HEK293 (cell line): ENCODE measurements around the gene CA9.

Source experiments
- CTCF ChIA-PET: fragments of 350-600 bp; formaldehyde crosslinking; extraction: SDS; loops from one replicate; lab custom pipeline; 2021; ENCODE audit warnings: antibody characterized with exemption; lab: Yijun Ruan, JAX
- POLR2A ChIA-PET: fragments of 300-600 bp; formaldehyde crosslinking; extraction: SDS; loops from one replicate; lab custom pipeline; 2020; ENCODE audit warnings: antibody characterized with exemption, inconsistent platforms; lab: Yijun Ruan, JAX
- H3K27ac ChIP-seq: fragments of 200-500 bp; sonication (Bioruptor generic); 2 replicates; pipeline ENCODE4 v1.5.1; 2014; ENCODE audit warnings: low read depth, low read length, control low read depth, inconsistent platforms; ENCODE audit errors: extremely low read depth
- H3K36me3 ChIP-seq, 2 experiments: fragments of 200-500 bp in 1 of 2; sonication (Bioruptor generic) in 1 of 2; 1 replicate in 1 of 2; 2 replicates in 1 of 2; pipeline ENCODE4 v1.5.1; 2014 to 2017; ENCODE audit warnings: inconsistent platforms in 2 of 2, low read length in 2 of 2; ENCODE audit not compliant: control insufficient read depth in 2 of 2, insufficient read depth in 1 of 2
- H3K4me1 ChIP-seq: fragments of 200-500 bp; sonication (Bioruptor generic); 2 replicates; pipeline ENCODE4 v1.5.1; 2014; ENCODE audit warnings: mild to moderate bottlenecking, low read length, inconsistent platforms; ENCODE audit not compliant: control insufficient read depth, insufficient read depth
- H3K4me3 ChIP-seq: 2 replicates; pipeline ENCODE4 v1.5.1; 2011; ENCODE audit warnings: low read depth, mild to moderate bottlenecking, control low read depth, low read length, moderate library complexity
- H3K9me3 ChIP-seq: fragments of 200-500 bp; sonication (Bioruptor generic); 2 replicates; pipeline ENCODE4 v1.5.1; 2014; ENCODE audit warnings: low read depth, low read length, inconsistent platforms; ENCODE audit not compliant: control insufficient read depth, insufficient read depth
- GLIS1 ChIP-seq: fragments of 450-650 bp; formaldehyde crosslinking; IDR thresholded peaks from 2 replicates; pipeline ENCODE4 v1.5.1; 2016; ENCODE audit warnings: missing biosample characterization, missing genetic modification characterization
- KLF1 ChIP-seq: fragments of 450-650 bp; formaldehyde crosslinking; IDR thresholded peaks from 2 replicates; pipeline ENCODE4 v1.5.1; 2016; ENCODE audit warnings: missing biosample characterization, missing genetic modification characterization
- KLF7 ChIP-seq: fragments of 450-650 bp; formaldehyde crosslinking; IDR thresholded peaks from 2 replicates; pipeline ENCODE4 v1.5.1; 2016; ENCODE audit warnings: missing biosample characterization, missing genetic modification characterization, borderline replicate concordance
- SCRT1 ChIP-seq: fragments of 450-650 bp; formaldehyde crosslinking; IDR thresholded peaks from 2 replicates; pipeline ENCODE4 v1.5.1; 2016; ENCODE audit warnings: missing biosample characterization, missing genetic modification characterization, borderline replicate concordance
- SCRT2 ChIP-seq: fragments of 450-650 bp; formaldehyde crosslinking; IDR thresholded peaks from 2 replicates; pipeline ENCODE4 v1.5.1; 2016; ENCODE audit warnings: missing biosample characterization, missing genetic modification characterization
- TSHZ1 ChIP-seq: fragments of 450-650 bp; formaldehyde crosslinking; IDR thresholded peaks from 2 replicates; pipeline ENCODE4 v1.5.1; 2016; ENCODE audit warnings: missing biosample characterization, missing genetic modification characterization, borderline replicate concordance
- ZBTB21 ChIP-seq: fragments of 450-650 bp; formaldehyde crosslinking; IDR thresholded peaks from 2 replicates; pipeline ENCODE4 v1.5.1; 2017; ENCODE audit warnings: missing biosample characterization, missing genetic modification characterization
- ZBTB6 ChIP-seq: fragments of 450-650 bp; formaldehyde crosslinking; IDR thresholded peaks from 2 replicates; pipeline ENCODE4 v1.5.1; 2017; ENCODE audit warnings: missing biosample characterization, missing genetic modification characterization
- ZNF211 ChIP-seq: fragments of 450-650 bp; formaldehyde crosslinking; IDR thresholded peaks from 2 replicates; pipeline ENCODE4 v1.5.1; 2016; ENCODE audit warnings: low read depth, missing biosample characterization, missing genetic modification characterization
- ZNF404 ChIP-seq: fragments of 450-650 bp; formaldehyde crosslinking; IDR thresholded peaks from 2 replicates; pipeline ENCODE4 v1.5.1; 2017; ENCODE audit warnings: missing biosample characterization, missing genetic modification characterization
- ZNF426 ChIP-seq: fragments of 450-650 bp; formaldehyde crosslinking; IDR thresholded peaks from 2 replicates; pipeline ENCODE4 v1.5.1; 2017; ENCODE audit warnings: missing biosample characterization, missing genetic modification characterization, mild to moderate bottlenecking, inconsistent platforms, moderate library complexity
- ZNF558 ChIP-seq: fragments of 450-650 bp; formaldehyde crosslinking; IDR thresholded peaks from 2 replicates; pipeline ENCODE4 v1.5.1; 2016; ENCODE audit warnings: missing biosample characterization, missing genetic modification characterization
- ZNF664 ChIP-seq: fragments of 450-650 bp; formaldehyde crosslinking; IDR thresholded peaks from 2 replicates; pipeline ENCODE4 v1.5.1; 2016; ENCODE audit warnings: missing biosample characterization, missing genetic modification characterization
- ZNF670 ChIP-seq: fragments of 450-650 bp; formaldehyde crosslinking; IDR thresholded peaks from 2 replicates; pipeline ENCODE4 v1.5.1; 2016; ENCODE audit warnings: missing biosample characterization, missing genetic modification characterization, low read depth
- ZSCAN23 ChIP-seq: fragments of 450-650 bp; formaldehyde crosslinking; IDR thresholded peaks from 2 replicates; pipeline ENCODE4 v1.5.1; 2016; ENCODE audit warnings: missing biosample characterization, missing genetic modification characterization
- ZSCAN5A ChIP-seq: fragments of 450-650 bp; formaldehyde crosslinking; IDR thresholded peaks from 2 replicates; pipeline ENCODE4 v1.5.1; 2016; ENCODE audit warnings: missing biosample characterization, missing genetic modification characterization

The CA9 gene

GRCh38 chr9:35666549-35666948 lies 7.2 kb upstream of the CA9 start:
- Histone ChIP-seq H3K36me3 (peaks cover 1 to 25% of the 10 kb centered on the region in 2 experiments), H3K9me3 (no peaks in the 10 kb centered on the region), H3K27ac (no peak overlapping the region)
- CTCF ChIA-PET, result interaction anchor here (1.0 to 14.5 kb wide), 6 partner anchors 17 to 216 kb away, joined by 3 to 157 read pairs (median 5); partner anchors contain the start of gene TPM2
- TF ChIP-seq KLF1 (tag by site-specific recombination) (no peak), TSHZ1 (no peak), ZNF670 (tag by site-specific recombination) (no peak), ZNF426 (no peak), SCRT1 (tag by site-specific recombination) (no peak)
- TF ChIP-seq, all 188 proteins: peak for 0
- Histone ChIP-seq H3K4me1 (no peaks in the 10 kb centered on the region), H3K4me3 (no peak overlapping the region)
- POLR2A ChIA-PET, result interaction anchor here (2.0 kb wide), 1 partner anchor 17 kb away, joined by 8 read pairs; no protein-coding TSS in a partner anchor

GRCh38 chr9:35667939-35668338 lies 5.8 kb upstream of the CA9 start:
- no peaks in the 10 kb centered on the region for H3K4me1 ChIP-seq
- ChIA-PET POLR2A (no interaction called here), CTCF (interaction anchor here (14.5 kb wide), 1 partner anchor 26 kb away, joined by 157 read pairs; the partner anchor contains the start of gene TPM2)
- no peak overlapping the region for H3K4me3 ChIP-seq
- H3K27ac ChIP-seq, result no peak overlapping the region
- TF ChIP-seq ZNF664 (tag by site-specific recombination) (no peak), ZSCAN23 (tag by site-specific recombination) (no peak), ZBTB21 (tag by site-specific recombination) (no peak), ZBTB6 (tag by site-specific recombination) (no peak), ZNF404 (no peak), SCRT2 (tag by site-specific recombination) (no peak), KLF7 (tag by site-specific recombination) (no peak), ZNF211 (tag by site-specific recombination) (no peak), GLIS1 (tag by site-specific recombination) (no peak), ZSCAN5A (tag by site-specific recombination) (no peak), ZNF558 (tag by site-specific recombination) (no peak)
- no peaks in the 10 kb centered on the region for H3K9me3 ChIP-seq
- peaks cover 0 to 11% of the 10 kb centered on the region in 2 experiments; a peak in 1 of 3 replicates for H3K36me3 ChIP-seq
